Hematopoietic multipotent progenitor cell treated with erythropoietin and hydrocortisone succinate and interleukin-3 and kit ligand, for 17 days (in vitro differentiated cells): ENCODE measurements around the gene IGFL1.
"Not testable (repeated sequence)": the region's sequence is repeated elsewhere in the genome, so short reads cannot be mapped to it uniquely, and the experiment has no call there.

Source experiments
- DNase-seq: peaks from one replicate; pipeline ENCODE4 v3.0.0-alpha.2; 2015; ENCODE audit warnings: low spot score

The IGFL1 gene

DNA sequence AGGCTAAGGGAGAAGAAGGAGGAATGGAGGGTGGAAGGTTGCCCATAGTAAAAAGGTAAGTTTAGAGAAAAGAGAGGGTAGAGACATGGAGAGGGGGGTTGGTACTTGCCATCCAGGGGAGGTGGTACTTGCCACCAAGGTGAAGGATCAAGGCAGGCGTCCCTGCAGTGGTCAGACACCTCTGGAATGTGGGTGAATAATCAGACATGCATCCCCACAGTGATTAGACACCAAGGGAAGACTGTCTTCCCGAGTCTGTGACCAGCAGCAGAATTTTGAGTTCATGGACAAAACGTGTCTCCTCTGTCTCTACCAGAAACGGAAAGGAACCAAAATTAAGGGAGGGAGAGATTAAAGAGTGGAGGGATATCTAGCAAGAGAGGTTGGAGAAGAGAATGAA, 27.1 kb upstream of the IGFL1 start:
- no peak for DNase-seq

DNA sequence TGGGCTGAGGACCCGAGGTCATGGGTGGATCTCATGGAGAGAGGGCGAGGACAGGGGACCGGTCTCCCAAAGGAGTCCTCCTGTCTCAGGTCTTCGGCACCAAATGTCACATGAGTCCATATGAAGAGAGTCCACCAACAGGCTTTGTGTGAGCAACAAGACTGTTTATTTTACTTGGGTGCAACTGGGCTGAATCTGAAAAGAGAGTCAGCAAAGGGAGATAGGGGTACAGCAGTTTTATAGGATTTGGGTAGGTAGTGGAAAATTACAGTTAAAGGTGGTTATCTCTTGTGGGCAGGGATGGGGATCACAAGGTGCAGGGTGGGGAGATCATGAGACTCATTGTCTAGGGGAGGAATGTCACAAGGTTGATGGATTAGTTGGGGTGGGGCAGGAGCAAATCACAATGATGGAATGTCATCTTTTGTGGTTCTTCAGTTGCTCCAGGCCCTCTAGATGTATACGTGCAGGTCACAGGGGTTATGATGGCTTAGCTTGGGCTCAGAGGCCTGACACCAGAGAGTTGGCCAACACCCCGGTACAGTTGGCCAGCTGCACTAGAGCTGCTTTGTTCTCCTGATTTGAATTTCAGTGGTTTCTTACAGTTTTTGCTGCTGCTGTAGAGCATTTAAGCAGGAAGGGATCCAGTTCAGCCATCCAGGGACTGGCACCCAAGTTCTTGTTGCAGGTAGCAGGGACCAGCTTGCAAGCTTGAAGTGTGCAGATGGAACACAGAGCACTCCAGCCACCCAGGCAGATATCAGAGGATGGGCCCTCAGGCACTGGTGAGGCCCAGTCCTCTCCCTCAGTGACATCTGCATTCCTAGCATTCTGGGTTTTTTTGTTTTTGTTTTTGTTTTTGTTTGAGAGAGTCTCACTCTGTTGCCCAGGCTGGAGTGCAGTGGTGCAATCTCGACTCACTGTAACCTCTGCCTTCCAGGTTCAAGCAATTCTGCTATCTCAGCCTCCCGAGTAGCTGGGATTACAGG, 26.4 kb upstream of the IGFL1 start:
- DNase-seq, result no peak

DNA sequence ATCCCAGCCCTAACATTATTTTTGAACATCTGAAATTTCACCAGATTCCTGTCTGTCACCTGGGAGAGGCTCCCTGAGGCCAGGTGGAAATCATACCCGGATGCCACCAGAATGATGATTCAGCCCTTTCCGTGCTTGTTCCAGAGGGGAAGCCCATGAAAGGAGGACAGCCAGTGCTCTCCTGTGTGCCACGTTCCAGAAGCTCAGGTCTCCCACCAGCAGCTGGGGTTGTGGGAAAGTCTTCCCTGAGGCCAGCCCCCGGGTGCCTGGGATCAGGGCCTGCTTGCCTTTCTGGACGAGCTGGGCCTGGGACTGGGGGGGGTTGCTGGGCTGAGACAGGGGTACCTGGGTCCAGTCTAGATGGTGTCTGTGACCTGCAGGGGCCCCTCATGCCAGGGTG, 25.5 kb upstream of the IGFL1 start:
- DNase-seq, result no peak

DNA sequence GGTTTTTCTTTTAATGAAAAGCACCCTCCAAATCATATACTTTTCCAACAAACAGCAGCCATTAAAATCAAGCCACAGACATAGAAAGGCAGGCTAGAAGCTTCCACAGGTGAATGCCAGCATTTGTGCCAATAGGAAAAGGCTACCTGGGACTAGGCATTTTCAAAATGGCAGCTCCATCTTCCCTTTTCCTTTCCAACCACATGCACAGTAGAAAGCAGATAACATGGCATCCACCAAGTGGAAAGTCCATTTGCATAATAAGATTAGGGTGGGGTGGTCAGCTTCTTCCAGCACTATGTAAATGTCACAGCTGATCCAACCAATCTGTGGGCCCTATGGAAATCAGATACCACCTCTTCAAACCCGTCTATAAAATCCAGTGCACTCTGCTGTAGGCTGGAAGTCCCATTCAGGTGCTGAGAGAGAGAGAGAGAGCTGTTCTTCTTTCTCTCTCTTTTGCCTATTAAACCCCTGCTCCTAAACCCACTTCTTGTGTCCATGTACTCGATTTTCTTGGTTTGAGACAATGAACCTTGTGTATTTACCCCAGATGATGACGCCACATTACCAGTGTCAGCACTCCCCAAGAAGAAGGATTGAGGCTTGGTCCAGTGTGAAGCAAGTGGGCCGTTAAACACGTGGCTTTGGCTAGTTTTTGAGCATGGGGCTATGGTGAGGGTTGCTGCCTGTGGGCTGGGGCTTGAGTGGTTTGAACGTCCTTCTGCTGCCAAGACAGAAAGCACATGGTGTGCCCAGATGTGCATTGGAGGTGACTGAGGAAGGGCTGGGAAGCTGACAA, 24.2 kb upstream of the IGFL1 start:
- DNase-seq, result no peak

DNA sequence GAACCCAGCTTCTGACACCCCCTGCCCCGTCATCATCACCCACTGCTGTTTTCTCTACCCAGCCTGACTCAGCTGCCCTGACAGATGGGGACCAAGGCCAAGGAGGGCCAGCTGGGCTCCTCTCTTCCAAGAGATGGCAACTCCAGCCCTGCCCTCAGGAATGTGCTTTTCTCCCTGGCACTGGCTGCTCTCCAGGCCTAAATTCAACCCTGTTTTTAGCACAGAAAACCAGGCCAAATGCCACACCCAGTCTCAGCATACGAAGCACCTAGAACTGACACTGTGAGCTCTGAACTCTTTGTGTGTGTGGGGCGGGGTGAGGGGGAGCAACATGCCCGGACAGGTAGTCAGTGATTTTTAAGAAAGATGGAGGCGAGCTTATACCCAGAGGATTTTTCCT, 23.4 kb upstream of the IGFL1 start:
- no peak for DNase-seq

DNA sequence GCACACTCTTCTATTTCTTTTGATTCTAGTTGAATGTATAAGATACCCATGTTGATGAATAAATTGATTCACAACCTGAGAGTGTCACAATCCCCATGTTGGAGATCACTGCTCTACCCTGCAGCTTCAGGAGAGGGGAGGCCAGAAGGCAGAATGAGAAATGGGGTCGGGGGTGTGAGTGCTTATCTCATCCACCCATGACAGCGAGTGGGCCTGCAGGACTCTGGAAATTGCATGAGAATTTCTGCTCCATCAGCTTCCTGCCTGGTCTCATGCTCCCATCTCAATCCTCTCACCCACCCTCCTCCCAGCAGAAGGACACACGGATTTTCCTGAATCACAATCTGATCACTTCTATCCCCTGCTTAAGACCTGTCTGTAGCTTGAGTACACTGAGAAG, 22.9 kb upstream of the IGFL1 start:
- no peak for DNase-seq

DNA sequence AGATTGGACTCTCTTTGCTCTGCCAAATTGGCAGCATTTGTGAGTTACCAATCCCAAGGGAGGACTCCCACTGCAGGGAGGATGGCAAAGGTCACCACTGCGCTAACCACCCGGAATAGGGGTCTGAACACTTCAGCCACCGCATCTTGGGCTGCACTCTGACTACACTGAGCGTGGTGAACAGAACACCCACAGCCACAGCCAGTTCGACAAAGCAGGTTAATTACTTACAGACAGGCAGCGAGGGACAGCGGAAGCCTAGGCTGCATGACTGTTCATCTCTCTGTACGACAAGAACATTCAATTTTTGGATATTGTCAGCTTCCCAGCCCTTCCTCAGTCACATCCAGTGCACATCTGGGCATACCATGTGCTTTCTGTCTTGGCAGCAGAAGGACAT, 21.7 kb upstream of the IGFL1 start:
- not testable (repeated sequence) for DNase-seq

DNA sequence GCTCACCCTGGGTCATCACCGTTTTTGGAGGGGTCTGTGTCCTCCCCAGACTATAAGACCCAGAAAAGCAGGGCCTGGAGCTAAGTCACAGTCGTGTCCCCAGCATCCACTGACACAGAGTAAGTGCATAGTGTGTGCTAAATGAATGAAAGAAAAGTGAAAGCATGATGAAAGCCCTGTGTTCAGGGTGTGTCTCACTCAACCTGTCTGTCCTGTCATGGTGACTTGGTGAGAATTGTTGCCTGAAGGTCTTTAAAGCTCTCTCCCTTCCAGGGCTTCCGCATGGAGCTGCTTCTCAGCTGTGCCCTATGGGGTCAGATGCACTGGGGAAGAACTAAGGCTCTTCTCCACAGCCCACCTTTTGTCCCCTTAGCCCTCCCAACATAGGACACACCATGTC, 20.5 kb upstream of the IGFL1 start:
- DNase-seq, result peak; percentile 72

DNA sequence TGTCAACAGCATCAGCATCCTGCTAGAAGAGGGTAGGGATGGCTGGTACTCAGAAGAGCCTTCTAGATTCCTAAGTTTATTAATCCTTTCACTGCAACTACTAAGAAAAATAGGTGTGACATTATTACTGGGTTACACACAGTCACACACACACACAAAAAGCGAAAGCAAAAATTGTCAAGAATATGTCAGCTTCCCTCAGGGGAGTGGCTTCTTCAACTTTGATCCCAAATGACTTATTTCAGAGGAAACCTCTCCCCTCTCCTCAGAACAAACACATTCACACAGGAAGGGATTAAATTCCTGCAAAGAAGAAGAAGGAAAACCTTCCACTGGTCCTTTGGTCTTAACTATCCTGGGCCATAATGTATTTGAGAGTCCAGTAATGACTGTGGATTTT, 20.1 kb upstream of the IGFL1 start:
- DNase-seq, result no peak

DNA sequence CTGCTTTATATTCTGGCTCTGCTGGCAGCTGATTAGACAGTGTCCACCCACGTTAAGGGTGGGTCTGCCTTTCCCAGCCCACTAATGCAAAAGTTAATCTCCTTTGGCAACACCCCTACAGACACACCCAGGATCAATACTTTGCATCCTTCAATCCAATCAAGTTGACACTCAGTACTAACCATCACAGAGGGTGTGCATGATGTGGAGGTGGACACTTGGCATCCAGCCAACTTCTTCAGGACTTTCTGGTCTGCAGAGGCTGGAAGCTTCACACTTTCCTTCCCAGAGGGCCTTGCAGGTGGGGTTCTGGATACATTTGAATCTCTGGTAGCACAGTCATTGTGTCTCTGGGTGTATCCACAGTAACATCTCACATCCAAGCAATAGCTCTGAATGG, 18.9 kb upstream of the IGFL1 start:
- DNase-seq, result peak; percentile 70

DNA sequence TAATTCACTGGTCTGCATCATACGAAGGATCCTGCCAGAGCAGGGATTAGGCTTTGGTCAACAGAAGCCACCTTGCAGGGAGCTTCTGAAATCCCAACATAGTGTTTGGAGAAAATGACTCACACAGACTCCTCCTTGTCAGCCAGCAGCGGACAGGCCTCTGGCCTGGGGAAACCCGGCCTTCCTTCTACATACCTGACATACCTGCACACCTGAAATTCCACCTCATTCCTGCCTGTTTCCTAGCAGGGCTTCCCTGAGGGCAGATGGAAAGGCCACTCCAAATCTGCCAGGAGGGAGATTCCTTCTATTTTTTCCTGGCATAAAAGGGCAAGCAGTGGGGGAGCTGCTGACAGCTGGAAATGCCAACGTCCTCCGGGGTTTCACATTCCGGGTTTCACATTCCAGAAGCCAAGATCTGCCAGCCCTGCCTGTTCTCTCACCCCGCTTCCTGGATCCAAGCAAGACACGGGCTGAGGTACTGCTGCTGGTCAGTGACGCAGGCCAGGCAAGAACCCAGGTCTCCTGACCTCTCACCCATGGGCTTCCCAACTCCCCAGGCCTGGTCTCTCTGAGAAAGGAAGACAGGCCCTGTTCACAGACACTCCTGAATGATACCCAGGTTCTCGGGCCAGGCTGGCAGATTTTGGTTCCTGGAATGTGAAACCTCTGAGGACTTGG, 18.2 kb upstream of the IGFL1 start:
- DNase-seq, result no peak

DNA sequence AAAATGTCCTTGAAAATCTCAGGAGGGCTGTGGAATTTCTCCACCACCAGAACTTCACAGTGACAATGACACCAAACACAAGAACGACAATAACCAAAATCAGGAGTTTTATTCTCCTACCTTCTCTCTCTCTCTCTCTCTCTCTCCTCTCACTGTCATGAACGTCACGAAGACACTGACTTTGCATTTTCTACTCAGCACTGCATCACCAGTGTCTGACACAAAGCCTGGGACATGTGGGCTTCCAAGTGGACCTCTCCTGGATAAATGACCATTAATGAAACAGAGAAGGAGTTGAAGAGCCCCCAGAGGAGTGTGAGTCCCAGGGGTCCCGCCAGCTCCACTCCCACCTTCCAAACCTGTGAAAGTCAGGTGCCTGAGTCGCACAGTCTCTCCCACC, 16.9 kb upstream of the IGFL1 start:
- DNase-seq, result not testable (repeated sequence)

DNA sequence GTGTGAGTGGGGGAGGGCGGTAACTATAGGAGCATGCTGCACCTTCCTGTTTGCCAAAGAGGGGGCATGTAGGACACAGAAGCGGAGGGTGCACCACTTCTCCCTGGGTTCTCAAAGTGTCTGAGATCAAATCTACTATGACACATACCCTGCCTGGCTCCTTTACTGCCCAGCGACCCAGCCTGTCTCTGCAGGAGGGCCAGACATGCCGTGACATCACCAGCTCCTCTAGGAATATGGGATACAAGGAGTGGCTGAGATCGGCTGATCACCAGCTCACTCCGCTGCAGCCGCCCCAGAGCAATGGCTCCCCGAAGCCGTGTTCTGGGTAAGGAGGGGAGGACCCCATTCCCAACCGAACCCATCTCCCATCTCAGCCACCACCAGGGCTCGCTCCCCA, 16.4 kb upstream of the IGFL1 start:
- DNase-seq, result no peak

DNA sequence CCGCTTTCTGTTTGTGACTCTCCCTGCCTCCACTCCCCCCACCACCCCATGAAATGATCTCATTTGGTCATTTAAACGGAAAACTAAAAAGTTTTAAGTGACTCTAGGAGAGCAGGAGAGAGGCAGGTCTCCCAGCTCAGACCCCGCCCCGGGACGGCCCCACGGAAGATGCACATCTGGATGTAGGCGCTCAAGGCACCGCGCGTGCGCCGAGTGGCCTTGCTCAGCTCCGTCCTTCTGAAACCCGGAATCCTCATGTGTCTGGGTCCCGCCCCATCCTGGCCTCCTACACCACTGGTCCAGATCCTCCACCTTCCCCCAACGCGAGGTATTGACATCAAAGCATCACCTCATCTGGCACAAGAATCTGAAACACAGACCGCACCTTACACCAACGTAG, 15.7 kb upstream of the IGFL1 start:
- DNase-seq, result no peak

DNA sequence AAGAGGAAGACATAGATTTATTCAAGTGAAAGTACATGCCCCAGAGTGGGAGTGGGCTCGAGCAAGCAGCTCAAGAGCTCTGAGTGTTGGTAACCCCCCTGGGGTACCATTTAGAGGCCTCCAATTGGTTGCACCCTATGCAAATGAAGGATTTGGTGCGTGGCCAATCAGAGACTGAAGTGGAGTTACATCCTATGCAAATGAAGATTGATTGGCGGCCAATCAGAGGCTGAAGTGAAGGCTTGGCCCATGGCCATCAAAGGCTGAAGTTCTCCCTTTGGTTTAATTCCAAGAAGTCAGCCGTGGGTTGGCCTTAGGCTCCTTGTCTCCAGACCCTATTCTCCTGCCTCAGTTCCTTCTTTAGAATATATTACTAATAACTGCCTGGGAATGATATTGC, 12.9 kb upstream of the IGFL1 start:
- DNase-seq, result no peak

DNA sequence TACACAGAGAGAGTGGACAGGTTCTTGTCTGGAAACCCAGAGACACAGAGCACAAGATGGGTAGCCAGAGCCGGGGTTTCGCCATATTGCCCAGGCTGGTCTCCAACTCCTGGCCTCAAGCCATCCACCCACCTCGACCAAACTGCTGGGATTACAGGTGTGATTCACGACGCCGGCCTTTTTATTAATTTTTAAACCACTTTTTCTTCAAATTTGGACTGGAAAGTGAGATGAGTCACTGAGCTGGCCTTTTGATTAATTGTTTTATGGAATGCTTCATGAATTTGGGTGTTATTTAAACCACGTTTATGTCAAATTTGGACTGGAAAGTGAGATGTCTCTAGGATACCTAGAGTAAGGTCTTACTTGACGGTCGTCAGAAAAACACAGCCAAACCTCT, 12.1 kb upstream of the IGFL1 start:
- DNase-seq, result no peak

DNA sequence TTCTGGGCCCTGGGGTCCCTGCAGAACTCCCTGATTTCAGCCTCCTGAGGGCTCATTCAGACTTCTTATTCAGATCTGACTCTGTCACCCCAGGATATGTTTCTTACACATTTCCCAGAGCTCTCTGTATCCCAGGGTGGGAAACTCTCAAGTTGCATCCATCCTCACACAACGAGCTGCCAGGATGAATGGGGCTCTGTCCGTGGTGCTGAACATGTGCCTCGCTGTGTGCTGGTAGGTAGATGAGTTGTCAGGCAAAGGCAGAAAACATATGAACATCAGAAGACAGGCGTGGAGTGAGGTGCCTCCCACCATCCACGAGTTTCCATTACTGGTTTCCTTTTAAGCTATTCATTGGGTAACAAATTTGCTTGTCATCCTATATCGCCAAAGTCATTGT, 11.4 kb upstream of the IGFL1 start:
- DNase-seq, result no peak

DNA sequence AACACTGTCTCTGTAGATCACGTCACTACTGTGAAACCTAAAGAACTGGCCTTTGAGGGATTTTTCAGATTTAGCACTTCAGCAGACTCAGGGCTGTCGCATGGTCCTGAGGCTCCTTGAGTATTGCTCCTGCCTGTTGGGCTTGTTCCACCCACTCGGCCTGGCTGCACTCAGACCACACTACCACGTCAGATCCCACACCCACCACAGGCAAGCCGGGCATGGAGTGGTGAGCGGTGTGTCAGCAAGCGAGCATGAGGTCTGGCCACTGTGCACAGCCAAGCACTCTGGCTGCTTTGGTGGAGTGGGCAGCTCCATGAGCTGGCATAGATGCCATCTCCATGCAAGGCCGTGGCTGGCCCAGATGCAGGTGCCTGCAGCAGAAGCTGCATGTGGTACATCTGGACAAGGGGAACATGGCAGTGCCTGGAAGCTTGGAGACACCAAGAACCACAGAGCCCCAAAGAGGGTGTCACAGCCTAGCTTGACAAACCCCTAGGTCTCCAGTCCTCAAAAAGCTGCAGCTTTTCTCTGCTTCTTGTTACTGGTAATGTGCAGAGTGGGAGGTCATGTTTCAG, 9.4 kb upstream of the IGFL1 start:
- no peak for DNase-seq

DNA sequence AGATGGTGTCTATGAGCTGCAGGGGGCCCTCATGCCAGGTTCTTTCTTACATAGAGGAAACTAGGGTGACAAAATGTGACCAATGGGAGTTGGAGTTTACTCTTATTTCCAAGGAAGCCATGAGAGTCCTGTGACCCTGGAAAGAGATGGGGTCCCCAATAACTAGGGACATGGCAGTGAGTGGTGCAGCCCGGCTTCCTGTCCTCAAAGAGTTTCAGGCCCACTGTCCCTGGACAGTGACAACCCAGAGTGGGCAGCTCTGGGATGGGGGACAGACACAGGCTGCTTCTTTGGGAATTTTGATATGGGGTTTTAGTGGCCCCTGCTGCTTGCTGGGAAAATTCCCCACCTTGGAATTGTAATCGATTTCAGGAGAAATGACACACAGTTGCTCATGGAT, 8.4 kb upstream of the IGFL1 start:
- no peak for DNase-seq

DNA sequence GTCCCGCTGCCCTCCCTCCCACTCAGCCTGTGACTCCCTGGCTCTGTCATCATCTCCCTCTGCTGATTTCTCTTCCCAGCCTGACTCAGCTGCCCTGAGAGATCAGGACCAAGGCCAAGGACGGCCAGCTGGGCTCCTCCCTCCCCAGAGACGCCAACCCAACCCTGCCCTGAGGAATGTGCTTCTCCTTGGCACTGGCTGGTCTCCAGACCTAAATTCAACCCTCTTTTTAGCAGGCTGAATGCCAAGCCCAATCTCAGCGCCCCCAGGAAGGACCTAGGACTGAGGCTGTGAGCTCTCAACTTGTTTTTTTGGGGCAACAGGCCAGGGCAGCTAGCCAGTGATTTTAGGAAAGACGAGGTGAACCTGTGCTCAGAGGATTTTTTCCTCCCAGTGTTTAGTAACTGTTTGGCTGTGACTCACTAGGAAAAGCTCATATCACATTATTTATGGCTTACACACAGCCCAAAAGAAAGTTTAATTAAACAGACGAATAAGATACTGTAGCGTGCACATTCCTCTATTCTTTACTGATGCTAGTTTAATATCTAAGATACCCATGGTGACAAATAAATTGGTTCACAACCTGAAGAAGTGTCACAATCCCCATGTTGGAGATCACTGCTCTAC, 7.4 kb upstream of the IGFL1 start:
- DNase-seq, result no peak

DNA sequence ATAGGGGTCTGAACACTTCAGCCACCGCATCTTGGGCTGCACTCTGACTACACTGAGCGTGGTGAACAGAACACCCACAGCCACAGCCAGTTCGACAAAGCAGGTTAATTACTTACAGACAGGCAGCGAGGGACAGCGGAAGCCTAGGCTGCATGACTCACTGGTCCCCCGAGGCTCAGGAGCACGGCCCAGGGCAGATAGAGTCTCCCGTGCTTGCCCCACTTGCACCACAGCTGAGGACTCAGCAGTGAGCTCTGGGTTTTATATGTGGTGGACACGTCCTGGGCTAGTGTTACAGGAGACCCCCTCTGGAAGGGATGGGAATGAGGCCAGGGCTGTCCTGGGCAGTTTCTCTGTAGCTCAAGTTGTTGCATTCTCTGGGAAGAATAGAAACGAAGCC, 5.8 kb upstream of the IGFL1 start:
- not testable (repeated sequence) for DNase-seq

DNA sequence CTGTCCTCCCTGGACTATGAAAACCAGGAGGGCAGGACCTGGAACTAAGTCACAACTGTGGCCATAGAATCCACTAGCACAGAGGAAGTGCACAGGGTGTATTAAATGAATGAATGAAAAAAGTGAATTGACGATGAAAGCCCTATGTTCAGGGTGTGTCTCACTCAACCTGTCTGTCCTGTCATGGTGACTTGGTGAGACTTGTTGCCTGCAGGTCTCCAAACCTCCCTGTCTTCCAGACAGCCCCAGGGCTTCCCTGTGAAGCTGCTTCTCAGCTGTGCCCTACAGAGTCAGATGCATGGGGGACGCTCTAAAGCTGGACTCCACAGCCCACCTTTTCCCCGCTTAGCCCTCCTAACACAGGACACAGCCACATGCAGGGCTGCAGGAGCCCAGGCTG, 4.8 kb upstream of the IGFL1 start:
- no peak for DNase-seq
